ENCODE data around the gene CALB2. TPM values are rescaled to one million over a fixed set of nuclear protein-coding genes. Genes with fewer than 3 reads are reported as not detected.

Gene CALB2
- total RNA-seq, 1 experiment from 2014 or later: not detected

- H3K36me3 ChIP-seq (ENCODE audit: insufficient read depth, low read length, poor library complexity, severe bottlenecking): no peaks in the 10 kb centered on the region
- no peaks in the 10 kb centered on the region for H3K9me3 ChIP-seq (ENCODE audit: low read depth, low read length, poor library complexity, severe bottlenecking)
- no peak overlapping the region for H3K27ac ChIP-seq (ENCODE audit: low read depth, low read length, poor library complexity, severe bottlenecking)
- no peak for DNase-seq (ENCODE audit: low spot score)
- CTCF ChIA-PET: interaction anchor here (0.7 kb wide), 1 partner anchor 156 kb away, joined by 3 read pairs; no protein-coding TSS in a partner anchor
- TF ChIP-seq EZH2 (IDR thresholded peaks at IDR 0.05; ENCODE audit: borderline replicate concordance, low read depth, low read length, poor library complexity, severe bottlenecking): no peak
- no peak for TF ChIP-seq CTCF (conservative IDR thresholded peaks at IDR 0.05; ENCODE audit: low read depth, low read length)
- H3K4me3 ChIP-seq (ENCODE audit: low read depth, low read length, poor library complexity, severe bottlenecking): no peak overlapping the region
- H3K4me1 ChIP-seq (ENCODE audit: insufficient read depth, low read length, poor library complexity, severe bottlenecking): no peaks in the 10 kb centered on the region
- intact Hi-C loops (cut with micrococcal nuclease; ENCODE audit: unreplicated experiment): no loop called here
- BruUV-seq (replicated peaks): no TSS peak
- peaks cover 65% of the 10 kb centered on the region for H3K27me3 ChIP-seq (replicated peaks; ENCODE audit: insufficient read depth, low read depth, low read length, poor library complexity)
- POLR2A ChIA-PET (ENCODE audit: low non-redundant PET): no interaction called here
These were observed 69.9 kb downstream of the CALB2 start for GRCh38 chr16:71428385-71428784.

GRCh38 chr16:71428883-71429282, 70.4 kb downstream of the CALB2 start:
- no peak for DNase-seq (ENCODE audit: low spot score)
- H3K27me3 ChIP-seq (replicated peaks; ENCODE audit: insufficient read depth, low read depth, low read length, poor library complexity): peaks cover 61% of the 10 kb centered on the region
- no peaks in the 10 kb centered on the region for H3K36me3 ChIP-seq (ENCODE audit: insufficient read depth, low read length, poor library complexity, severe bottlenecking)
- CTCF ChIA-PET: interaction anchor here (0.6 to 0.7 kb wide), 2 partner anchors 156 to 486 kb away, joined by 3 read pairs; no protein-coding TSS in a partner anchor
- POLR2A ChIA-PET (ENCODE audit: low non-redundant PET): no interaction called here
- H3K27ac ChIP-seq (ENCODE audit: low read depth, low read length, poor library complexity, severe bottlenecking): no peak overlapping the region
- no peaks in the 10 kb centered on the region for H3K4me1 ChIP-seq (ENCODE audit: insufficient read depth, low read length, poor library complexity, severe bottlenecking)
- intact Hi-C loops (cut with micrococcal nuclease; ENCODE audit: unreplicated experiment): no loop called here
- no TSS peak for BruUV-seq (replicated peaks)
- no peak overlapping the region for H3K4me3 ChIP-seq (ENCODE audit: low read depth, low read length, poor library complexity, severe bottlenecking)
- TF ChIP-seq EZH2 (IDR thresholded peaks at IDR 0.05; ENCODE audit: borderline replicate concordance, low read depth, low read length, poor library complexity, severe bottlenecking) (no peak), CTCF (conservative IDR thresholded peaks at IDR 0.05; ENCODE audit: low read depth, low read length) (no peak)
- H3K9me3 ChIP-seq (ENCODE audit: low read depth, low read length, poor library complexity, severe bottlenecking): no peaks in the 10 kb centered on the region

- H3K27me3 ChIP-seq (replicated peaks; ENCODE audit: insufficient read depth, low read depth, low read length, poor library complexity): peaks cover 54% of the 10 kb centered on the region
- POLR2A ChIA-PET (ENCODE audit: low non-redundant PET): interaction anchor here (0.6 kb wide), 1 partner anchor 111 kb away, joined by 6 read pairs; no protein-coding TSS in a partner anchor
- DNase-seq (ENCODE audit: low spot score): no peak
- CTCF ChIA-PET: interaction anchor here (0.6 kb wide), 2 partner anchors 486 to 837 kb away, joined by 3 to 12 read pairs; no protein-coding TSS in a partner anchor
- no peak for TF ChIP-seq EZH2 (IDR thresholded peaks at IDR 0.05; ENCODE audit: borderline replicate concordance, low read depth, low read length, poor library complexity, severe bottlenecking)
- TF ChIP-seq CTCF (conservative IDR thresholded peaks at IDR 0.05; ENCODE audit: low read depth, low read length): no peak
- H3K36me3 ChIP-seq (ENCODE audit: insufficient read depth, low read length, poor library complexity, severe bottlenecking): no peaks in the 10 kb centered on the region
- H3K4me1 ChIP-seq (ENCODE audit: insufficient read depth, low read length, poor library complexity, severe bottlenecking): no peaks in the 10 kb centered on the region
- intact Hi-C loops (cut with micrococcal nuclease; ENCODE audit: unreplicated experiment): no loop called here
- no peaks in the 10 kb centered on the region for H3K9me3 ChIP-seq (ENCODE audit: low read depth, low read length, poor library complexity, severe bottlenecking)
- BruUV-seq (replicated peaks): no TSS peak
- H3K4me3 ChIP-seq (ENCODE audit: low read depth, low read length, poor library complexity, severe bottlenecking): no peak overlapping the region
- H3K27ac ChIP-seq (ENCODE audit: low read depth, low read length, poor library complexity, severe bottlenecking): no peak overlapping the region
These were observed 71.1 kb downstream of the CALB2 start for GRCh38 chr16:71429581-71429980.

Measured in A673 (cell line).